ENCODE data around the gene STAM.
"Not testable (repeated sequence)": the region's sequence is repeated elsewhere in the genome, so short reads cannot be mapped to it uniquely, and the experiment has no call there.

Gene STAM

GRCh38 chr10:17643755-17644484, at the start of gene STAM:
Gene STAM, plus strand, starts transcription at chr10:17644151. Its CDS starts 189 bp downstream, at chr10:17644340.
- peak; percentile 59; the same call in 1 of the 2 replicates for TF ChIP-seq POLR2A (IDR thresholded peaks at IDR 0.05; ENCODE audit: low read depth, low read length)
- peak; percentile 60 for DNase-seq (ENCODE audit: insufficient read length, low spot score)
- FAIRE-seq = no peak

GRCh38 chr10:17597386-17597785, 46.6 kb upstream of the STAM start:
- TF ChIP-seq POLR2A (IDR thresholded peaks at IDR 0.05; ENCODE audit: low read depth, low read length) = no peak
- no peak for FAIRE-seq
- no peak for DNase-seq (ENCODE audit: insufficient read length, low spot score)

GRCh38 chr10:17599089-17599488, 44.9 kb upstream of the STAM start:
- FAIRE-seq (peak; percentile 80), DNase-seq (ENCODE audit: insufficient read length, low spot score) (no peak)
- no peak for TF ChIP-seq POLR2A (IDR thresholded peaks at IDR 0.05; ENCODE audit: low read depth, low read length)

- DNase-seq (ENCODE audit: insufficient read length, low spot score) = no peak
- no peak for FAIRE-seq
- TF ChIP-seq POLR2A (IDR thresholded peaks at IDR 0.05; ENCODE audit: low read depth, low read length) = no peak
Observed at GRCh38 chr10:17605936-17606335, 38.0 kb upstream of the STAM start.

DNA sequence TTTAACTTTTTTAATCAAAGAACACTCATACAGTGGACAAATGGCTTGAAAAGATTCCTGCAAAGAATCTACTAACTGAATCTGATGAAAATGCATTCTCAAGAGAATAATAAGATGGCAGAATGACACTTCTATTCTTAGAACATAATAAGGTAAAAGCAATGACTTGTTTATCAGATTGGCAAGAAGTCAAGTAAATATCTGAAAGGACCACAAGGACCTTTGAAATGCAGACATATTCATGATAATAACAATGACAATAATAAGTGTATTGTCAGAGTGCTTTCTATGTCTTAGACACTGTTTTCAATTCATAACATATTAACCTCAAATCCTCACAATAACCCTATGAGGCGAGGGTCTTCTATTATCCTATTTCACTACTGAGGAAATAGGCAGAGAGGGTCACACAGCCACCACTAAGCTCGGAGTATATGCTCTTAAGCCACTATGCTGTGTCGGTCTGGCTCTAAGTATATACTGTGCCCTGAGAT, 37.4 kb upstream of the STAM start:
- no peak for FAIRE-seq
- DNase-seq (ENCODE audit: insufficient read length, low spot score) = no peak
- TF ChIP-seq POLR2A (IDR thresholded peaks at IDR 0.05; ENCODE audit: low read depth, low read length) = no peak

DNA sequence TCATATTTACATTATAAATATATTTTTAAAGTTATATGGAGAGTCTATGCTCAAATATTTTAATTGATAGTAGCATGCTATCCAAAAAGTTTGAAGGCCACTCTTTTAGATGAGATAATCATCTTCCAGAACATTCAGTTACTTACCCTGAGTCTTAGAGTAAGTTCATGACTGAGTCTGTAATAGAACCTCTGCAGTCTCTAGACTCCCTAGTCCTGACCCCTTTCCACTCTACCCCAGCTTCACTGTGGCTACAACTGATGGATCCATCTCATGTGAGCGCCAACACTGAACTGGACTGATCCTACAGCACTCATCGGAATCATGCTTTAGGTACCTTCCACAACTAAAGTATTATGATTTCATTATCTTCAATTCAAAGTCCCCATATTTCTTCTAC, 36.9 kb upstream of the STAM start:
- DNase-seq (ENCODE audit: insufficient read length, low spot score) = no peak
- TF ChIP-seq POLR2A (IDR thresholded peaks at IDR 0.05; ENCODE audit: low read depth, low read length) = no peak
- FAIRE-seq = no peak

DNA sequence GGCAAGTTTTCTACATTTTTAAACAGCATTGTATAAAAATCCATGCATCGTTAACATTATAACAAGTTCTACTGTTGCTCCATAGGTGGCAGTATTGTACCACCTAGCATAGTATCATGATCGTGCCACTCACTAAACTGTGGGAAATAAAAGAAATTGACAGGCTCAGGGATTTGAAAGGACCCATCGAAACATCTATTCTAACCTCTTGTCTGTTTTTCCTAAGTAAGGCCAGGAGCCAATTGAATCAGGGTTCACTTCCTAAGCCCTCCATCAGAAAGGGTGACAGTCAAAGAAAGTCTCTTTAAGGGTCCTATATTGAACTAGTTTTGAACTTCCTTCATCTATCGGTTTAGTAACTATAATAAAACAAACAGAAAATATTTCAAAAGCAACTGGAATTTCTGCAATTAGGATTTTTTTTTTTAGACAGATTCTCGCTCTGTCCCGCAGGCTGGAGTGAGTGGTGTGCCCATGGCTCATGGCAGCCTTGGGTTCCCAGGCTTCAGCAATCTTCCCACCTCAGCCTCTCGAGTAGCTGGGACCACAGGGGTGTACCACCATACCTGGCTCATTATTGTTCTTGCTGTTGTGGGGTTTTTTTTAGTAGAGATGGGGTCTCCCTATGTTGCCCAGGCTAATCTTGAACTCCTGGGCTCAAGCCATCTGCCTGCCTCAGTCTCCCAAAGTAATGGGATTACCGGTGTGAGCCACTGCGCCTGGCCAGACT, 36.2 kb upstream of the STAM start:
- TF ChIP-seq POLR2A (IDR thresholded peaks at IDR 0.05; ENCODE audit: low read depth, low read length) = no peak
- peak; percentile 94 for FAIRE-seq
- DNase-seq (ENCODE audit: insufficient read length, low spot score) = peak; percentile 20

- no peak for FAIRE-seq
- no peak for DNase-seq (ENCODE audit: insufficient read length, low spot score)
- no peak for TF ChIP-seq POLR2A (IDR thresholded peaks at IDR 0.05; ENCODE audit: low read depth, low read length)
Observed at GRCh38 chr10:17609523-17610079, 34.4 kb upstream of the STAM start.

- peak; percentile 53 for DNase-seq (ENCODE audit: insufficient read length, low spot score)
- TF ChIP-seq POLR2A (IDR thresholded peaks at IDR 0.05; ENCODE audit: low read depth, low read length) = no peak
- no peak for FAIRE-seq
Observed at GRCh38 chr10:17616403-17617030, 27.4 kb upstream of the STAM start.

- FAIRE-seq = peak; percentile 74
- peak; percentile 88 for DNase-seq (ENCODE audit: insufficient read length, low spot score)
- TF ChIP-seq POLR2A (IDR thresholded peaks at IDR 0.05; ENCODE audit: low read depth, low read length) = peak; percentile 83
Observed at GRCh38 chr10:17617031-17617911, 26.7 kb upstream of the STAM start, which contains the start of gene HACD1. Gene HACD1, minus strand, starts transcription at chr10:17617374. Its CDS starts 35 bp downstream, at chr10:17617339.

DNA sequence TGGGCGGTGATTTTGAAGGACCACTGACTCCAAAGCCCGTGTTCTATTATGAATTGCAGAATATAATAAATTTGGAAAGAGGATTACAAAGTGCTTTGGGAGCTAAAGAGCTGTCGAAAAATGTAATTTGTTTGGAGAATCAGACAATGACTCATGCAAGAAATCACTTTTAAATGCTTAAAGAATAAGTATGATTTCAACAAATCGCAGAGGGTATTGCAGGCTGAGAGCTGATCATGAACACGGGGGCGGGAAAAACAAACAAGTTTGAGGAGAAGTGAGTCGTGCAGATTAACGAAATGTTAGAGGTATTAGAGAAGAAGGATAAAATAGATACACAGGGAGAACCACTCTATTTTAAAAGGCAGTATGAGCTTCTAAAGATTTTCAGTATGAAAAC, 21.9 kb upstream of the STAM start:
- FAIRE-seq (no peak), DNase-seq (ENCODE audit: insufficient read length, low spot score) (no peak)
- TF ChIP-seq POLR2A (IDR thresholded peaks at IDR 0.05; ENCODE audit: low read depth, low read length) = no peak

DNA sequence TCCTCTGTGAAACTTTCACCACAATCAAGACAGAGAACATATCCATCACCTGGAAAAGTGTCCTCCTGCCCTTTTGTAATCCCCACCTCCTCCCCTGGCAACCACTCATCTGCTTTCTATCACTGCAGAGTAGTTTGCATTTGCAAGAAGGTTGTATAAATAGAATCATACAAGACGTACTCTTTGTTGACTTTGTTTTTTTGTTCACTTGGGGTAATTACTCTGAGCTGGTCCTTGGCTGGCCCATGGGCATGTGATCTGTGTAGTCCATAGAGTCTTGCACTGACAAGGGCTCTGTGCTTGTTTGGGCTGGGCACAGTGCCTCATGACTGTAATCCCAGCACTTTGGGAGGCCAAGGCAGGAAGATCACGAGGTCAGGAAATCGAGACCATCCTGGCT, 19.0 kb upstream of the STAM start:
- TF ChIP-seq POLR2A (IDR thresholded peaks at IDR 0.05; ENCODE audit: low read depth, low read length) = no peak
- DNase-seq (ENCODE audit: insufficient read length, low spot score) = no peak
- FAIRE-seq = no peak

DNA sequence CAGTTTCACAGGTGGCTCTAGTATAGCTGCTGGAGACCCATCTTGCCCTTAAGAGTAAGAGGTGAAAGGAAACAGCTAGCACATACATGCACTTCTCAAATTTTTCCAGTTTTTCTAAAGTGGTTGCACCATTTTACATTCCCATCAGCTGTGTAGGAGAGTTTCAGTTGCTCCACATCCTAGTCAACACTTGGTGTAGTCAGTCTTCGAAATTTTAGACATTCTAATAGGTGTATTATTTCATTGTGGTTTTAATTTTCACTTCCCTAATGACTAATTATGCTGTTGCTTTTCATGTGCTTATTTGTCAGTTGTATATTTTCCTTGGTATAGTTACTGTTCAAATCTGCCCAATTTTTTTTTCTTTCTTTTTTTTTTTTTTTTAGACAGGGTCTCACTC, 17.3 kb upstream of the STAM start:
- DNase-seq (ENCODE audit: insufficient read length, low spot score) = no peak
- FAIRE-seq = no peak
- no peak for TF ChIP-seq POLR2A (IDR thresholded peaks at IDR 0.05; ENCODE audit: low read depth, low read length)

DNA sequence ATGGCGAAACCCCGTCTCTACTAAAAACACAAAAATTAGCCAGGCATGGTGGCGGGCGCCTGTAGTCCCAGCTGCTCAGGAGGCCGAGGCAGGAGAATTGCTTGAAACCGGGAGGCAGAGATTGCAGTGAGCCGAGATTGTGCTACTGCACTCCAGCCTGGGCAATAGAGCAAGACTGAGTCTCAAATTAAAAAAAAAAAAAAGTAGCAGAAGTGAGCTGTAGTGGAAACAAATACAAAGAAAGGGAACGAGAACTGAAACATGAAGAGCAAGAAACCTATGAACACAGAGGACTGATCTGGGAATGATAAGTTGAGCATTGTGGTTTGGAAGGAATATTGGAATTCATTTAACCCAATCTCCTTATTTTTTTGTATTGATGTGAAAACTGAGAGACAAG, 11.4 kb upstream of the STAM start:
- not testable (repeated sequence) for FAIRE-seq; DNase-seq (ENCODE audit: insufficient read length, low spot score)
